Stimulated activated CD4-positive, alpha-beta T cell treated with anti-CD3 and anti-CD28 coated beads, TNF-alpha, amount 100 ng/mL, for 48 hours (primary cell): Measurements from ENCODE around the gene LLGL2.
"Not testable (repeated sequence)": the region's sequence is repeated elsewhere in the genome, so short reads cannot be mapped to it uniquely, and the experiment has no call there.

Source experiments
- DNase-seq, 3 donors: peaks; one replicate each; pipeline ENCODE4 v3.0.0-alpha.2; 2020; ENCODE audit warnings: low read depth in 3 of 3

LLGL2 gene

DNA sequence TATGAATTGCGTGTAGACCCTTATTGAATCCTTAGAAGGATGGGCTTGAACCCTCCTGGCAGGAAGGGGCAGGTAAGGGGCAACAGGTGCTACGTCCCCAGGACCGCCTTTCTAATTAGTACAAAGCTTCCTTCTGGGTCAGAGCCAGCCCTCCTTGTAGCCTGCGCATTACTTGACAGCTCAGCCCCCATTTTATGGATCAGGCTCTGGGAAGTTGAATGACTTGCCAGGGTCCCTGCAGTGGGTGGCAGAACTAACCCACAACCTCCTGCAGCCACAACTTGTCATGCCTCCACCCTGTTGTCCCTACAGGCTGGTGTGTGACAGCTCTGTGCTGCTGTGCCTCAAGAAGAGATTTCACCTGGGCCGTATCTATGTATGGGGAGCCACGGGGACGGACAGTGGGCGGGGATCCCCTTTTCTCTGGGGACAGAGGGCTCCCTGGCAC is 64.8 kb downstream of the LLGL2 start:
- DNase-seq: no peak

GRCh38 chr17:75590849-75591721 is 65.6 kb downstream of the LLGL2 start:
- DNase-seq: no peak

GRCh38 chr17:75591722-75592302 is 66.3 kb downstream of the LLGL2 start:
- DNase-seq: no peak

DNA sequence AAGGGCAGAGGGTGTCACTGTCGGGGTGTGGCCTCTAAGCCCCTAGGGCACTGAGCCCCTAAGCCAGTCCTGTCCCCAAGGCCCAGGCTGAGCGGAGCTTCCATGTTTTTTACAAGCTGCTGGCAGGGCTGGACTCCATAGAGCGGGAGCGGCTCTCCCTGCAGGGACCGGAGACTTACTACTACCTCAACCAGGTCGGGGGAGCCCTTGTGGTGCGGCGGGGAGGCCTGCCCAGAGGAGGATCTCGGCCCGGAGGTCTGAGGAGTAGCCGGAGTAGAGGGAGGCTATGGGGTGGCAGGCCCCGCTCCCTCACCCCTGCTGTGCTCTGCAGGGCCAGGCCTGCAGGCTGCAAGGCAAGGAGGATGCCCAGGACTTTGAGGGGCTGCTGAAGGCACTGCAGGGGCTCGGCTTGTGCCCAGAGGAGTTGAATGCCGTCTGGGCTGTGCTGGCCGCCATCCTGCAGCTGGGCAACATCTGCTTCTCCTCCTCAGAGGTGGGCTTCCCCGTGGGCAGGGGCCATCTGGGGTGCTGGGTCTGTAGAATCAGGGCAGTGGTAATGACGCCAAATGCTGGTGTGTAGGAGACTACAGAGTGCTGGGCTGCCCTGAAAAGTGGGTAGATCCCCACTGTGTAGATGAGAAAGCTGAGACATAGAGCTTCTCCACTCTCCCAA is 67.0 kb downstream of the LLGL2 start:
- no peak for DNase-seq

DNA sequence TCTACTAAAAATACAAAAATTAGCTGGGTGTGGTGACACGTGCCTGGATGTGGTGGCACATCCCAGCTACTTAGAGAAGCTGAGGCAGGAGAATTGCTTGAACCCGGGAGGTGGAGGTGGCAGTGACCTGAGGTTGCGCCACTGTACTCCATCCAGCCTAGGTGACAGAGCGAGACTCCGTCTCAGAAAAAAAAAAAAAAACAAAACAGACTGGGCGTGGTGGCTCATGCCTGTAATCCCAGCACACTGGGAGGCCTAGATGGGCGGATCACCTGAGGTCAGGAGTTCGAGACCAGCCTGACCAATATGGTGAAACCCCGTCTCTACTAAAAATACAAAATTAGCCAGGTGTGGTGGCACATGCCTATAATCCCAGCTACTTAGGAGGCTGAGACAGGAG is 67.9 kb downstream of the LLGL2 start:
- DNase-seq: not testable (repeated sequence)

GRCh38 chr17:75594499-75595283 is 69.2 kb downstream of the LLGL2 start:
- no peak for DNase-seq

GRCh38 chr17:75595284-75595919 is 69.9 kb downstream of the LLGL2 start:
- DNase-seq: no peak

DNA sequence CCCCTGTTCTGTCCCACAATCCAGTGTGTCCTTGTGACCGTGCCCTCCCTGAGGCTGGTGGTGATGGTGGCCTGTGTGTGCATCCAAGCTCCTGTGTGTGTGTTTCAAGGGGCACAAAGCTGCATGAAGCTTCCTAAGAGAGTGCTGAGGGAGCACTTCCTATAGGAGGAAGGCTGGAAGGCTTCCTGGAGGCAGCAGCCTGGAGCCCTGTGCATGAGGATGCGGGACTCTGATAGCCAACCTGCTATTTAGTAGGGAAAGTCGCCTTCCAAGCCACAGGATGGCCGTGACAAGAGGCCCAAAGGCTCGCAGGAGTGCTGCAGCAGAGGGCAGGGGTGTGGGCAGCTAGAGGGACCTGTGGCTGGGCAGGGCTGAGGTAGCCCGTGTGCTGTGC is 70.4 kb downstream of the LLGL2 start:
- no peak for DNase-seq

GRCh38 chr17:75596320-75597087 is 71.0 kb downstream of the LLGL2 start:
- no peak for DNase-seq

DNA sequence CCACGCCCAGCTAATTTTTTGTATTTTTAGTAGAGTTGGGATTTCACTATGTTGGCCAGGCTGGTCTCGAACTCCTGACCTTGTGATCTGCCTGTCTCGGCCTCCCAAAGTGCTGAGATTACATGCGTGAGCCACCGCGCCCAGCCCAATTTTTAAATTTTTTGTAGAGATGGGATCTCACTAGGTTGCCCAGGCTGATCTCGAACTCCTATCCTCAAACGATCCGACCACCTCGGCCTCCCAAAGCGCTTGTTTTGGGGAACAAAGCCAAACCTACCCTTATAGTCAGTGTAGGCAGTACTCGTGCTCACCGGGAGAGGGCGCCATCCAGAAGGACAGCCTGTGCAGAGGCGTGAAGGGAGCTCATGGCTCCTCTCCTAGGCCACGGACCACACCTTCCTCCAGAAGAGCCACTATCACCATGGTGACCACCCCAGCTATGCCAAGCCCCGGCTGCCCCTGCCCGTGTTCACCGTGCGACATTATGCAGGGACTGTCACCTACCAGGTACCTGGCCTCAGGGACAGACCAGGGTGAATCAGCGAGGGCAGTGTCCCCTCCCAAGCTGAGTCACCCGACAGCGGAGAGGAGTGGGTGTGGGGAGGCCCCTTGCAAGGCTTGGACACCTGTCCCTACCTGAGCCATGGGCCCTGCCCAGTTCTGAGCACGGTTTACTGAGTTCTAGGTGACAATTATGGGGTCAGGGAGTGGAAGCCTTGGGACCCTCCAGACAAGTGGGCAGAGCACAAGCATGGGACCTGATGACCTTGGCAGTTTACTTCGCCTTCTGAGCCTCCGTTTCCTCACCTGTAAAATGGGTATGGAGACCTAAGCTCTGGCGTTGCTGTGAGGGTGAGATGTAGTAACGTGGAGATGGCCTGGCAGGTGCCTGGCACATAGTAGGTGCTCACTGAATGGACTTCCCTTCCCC is 75.8 kb downstream of the LLGL2 start:
- peak; percentile 39 to 56 (median 45) for DNase-seq

- no peak for DNase-seq
These were observed 77.1 kb downstream of the LLGL2 start for GRCh38 chr17:75602644-75603043.

- no peak for DNase-seq
These were observed 77.6 kb downstream of the LLGL2 start for GRCh38 chr17:75603123-75603522.

GRCh38 chr17:75604034-75604695 is 78.7 kb downstream of the LLGL2 start:
- no peak for DNase-seq

GRCh38 chr17:75605790-75606189 is 80.3 kb downstream of the LLGL2 start:
- no peak for DNase-seq

DNA sequence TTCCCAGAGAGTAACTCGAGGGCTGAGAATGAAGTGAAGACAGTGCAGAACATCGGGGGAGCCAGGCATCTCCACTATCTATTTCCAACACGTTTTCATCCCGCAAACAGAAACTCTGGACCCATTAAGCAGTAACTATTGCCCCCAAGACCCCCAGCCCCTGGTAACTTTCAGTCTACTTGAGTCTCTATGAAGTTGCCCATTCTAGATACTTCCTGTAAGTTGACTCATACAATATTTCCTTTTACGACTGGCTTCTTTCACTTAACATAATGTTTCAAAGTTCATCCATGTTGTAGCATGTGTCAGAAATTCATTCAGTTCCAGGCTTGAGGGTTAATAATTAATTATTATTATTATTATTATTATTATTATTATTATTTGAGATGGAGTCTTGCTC is 81.6 kb downstream of the LLGL2 start:
- no peak for DNase-seq

- DNase-seq: no peak
These were observed 84.8 kb downstream of the LLGL2 start for GRCh38 chr17:75610103-75610984.

DNA sequence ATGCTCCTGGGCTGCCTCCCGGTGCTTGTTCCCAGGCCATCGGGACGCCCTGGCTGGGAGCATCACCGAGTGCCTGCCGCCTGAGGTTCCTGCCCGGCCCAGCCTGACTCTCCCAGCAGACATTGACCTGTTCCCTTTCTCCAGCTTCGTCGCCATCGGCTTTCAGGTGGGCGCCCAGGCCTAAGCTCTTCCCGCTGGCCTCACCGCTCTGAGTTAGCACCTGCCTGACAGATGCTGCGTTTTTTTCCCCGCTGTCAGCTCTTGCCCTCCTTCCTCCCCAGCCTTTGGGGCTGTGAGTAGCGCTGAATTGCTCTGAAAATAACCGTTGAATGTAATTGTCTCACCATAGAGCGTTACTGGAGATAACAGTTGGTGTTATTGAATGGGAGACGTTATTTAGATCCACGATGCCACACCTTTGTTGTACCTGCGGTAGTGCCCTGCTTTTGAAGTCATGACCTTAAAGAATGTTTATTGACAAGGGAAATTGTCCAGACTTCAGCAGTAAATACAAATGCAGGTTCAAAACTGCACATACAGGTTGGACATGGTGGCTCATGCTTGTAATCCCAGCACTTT is 86.4 kb downstream of the LLGL2 start:
- DNase-seq: no peak
